ENCODE data around the gene TXLNG.

TXLNG gene

GRCh38 chrX:16874458-16875095, 88.3 kb downstream of the TXLNG start:
- DNase-seq, result peak; percentile 10

DNA sequence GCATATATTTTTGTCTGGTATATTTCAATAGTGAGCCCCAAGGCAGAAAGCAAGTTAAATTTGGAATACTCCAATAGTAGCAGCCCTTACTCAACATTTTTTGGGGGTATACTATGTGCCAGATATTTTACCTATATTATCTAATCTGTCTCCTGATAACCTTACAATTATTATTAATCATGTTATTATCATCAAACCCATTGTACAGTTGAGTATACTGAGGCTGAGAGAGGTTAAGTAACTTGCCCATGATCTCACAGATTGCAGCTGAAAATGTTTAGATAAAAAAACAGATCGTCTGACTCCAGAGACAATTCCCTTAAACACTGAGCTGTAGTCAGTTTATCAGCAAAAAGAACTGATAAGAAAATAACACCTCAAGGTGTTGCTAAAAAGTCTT, 90.4 kb downstream of the TXLNG start:
- no peak for DNase-seq

DNA sequence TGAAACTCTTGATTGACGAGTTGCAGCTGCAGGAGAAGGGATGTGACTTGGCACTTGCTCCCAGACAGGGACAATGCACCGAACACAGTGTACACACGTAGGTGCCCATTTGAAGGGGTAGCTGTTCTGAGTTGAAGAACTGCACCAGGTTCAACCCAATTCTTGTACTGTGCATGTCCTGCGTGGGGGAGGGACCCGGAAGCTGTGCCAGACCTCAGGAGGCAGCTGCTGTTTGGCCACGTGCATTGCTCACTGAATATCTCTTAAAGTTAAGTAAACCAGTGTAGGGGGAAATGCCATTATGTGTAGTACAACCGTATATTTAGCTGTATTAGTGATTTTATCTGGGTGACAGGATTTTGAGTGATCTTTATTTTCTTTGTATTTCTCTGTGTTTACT, 95.9 kb downstream of the TXLNG start:
- DNase-seq, result peak; percentile 87

DNA sequence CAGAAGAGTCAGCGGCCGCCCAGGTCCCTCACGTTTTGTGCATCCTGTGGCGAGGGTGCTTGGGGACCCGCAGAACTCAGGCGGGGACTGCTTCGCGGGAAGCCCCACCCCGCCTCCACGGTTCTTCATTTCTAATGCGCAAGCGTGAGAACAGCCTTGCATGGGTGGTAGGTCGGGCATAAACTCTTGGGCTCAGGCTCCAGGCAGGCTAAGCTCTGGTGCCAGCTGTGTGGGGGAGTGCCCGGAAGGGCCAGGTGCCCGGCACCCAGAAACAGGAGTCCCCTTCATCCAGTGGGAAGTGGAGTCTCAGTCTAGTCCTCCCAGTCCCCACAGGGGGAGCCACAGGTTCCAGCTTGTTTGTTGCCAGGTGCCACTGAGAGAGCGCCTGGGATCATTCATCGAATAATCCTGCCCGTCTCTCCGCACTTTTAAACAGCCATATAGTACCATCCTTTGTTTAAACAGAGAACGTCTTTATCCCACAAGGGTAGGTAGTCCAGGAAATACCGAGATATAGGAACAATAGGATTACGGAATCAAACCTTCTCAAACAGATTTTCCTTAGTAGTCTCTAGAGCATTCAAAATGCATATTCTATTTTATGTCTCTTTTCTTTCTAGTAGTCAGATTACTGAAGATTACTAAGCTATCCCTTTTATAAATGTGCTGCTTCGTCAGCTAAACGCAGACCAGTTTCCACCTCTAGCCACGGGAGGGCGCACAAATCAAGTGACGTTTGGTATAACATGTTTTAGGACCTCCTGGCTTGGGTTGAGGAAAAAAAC, 96.6 kb downstream of the TXLNG start:
- DNase-seq, result peak; percentile 94

- DNase-seq, result no peak
Measured at GRCh38 chrX:16883487-16883804, 97.2 kb downstream of the TXLNG start.

DNA sequence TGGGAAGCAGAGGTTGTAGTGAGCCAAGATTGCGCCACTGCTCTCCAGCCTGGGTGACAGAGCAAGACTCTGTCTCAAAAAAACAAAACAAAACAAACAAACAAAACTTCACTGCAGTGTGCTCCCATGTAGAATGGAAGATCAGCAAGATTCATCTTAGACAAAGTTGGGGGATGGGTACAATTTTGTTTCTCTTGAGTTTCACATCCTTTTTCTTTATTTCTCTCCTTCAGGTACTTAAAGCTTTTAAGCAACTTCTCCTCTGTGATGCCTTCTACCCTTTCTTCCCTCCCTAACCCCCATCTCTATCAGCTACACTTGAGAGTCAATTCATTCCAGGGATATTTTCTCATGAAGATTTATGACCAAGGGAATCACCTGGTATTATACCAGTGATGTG, 99.4 kb downstream of the TXLNG start:
- no peak for DNase-seq

GRCh38 chrX:16892504-16893362, 106.5 kb downstream of the TXLNG start:
- peak; percentile 91 for DNase-seq
